A673 (cell line): Measurements from ENCODE around the gene ZDHHC21. TPM values are rescaled to one million over a fixed set of nuclear protein-coding genes. Genes with fewer than 3 reads are reported as not detected.

ENCODE experiments used
- BruUV-seq: library from RNA; stranded (reverse); fragments of 400-500 nt; replicated peaks from 2 replicates; lab custom pipeline; 2021; lab: Mats Ljungman, UMichigan
- CTCF ChIA-PET: fragments of 300-600 bp; sonication (Branson Sonifier 250); formaldehyde crosslinking; loops from one replicate; lab custom pipeline; 2022; ENCODE audit warnings: antibody characterized with exemption; lab: Charles Lee
- POLR2A ChIA-PET: fragments of 300-600 bp; sonication (Branson Sonifier 250); formaldehyde crosslinking; loops from one replicate; lab custom pipeline; 2022; ENCODE audit warnings: antibody characterized with exemption; ENCODE audit not compliant: low non-redundant PET; lab: Charles Lee
- DNase-seq: peaks from one replicate; pipeline ENCODE4 v3.0.0-alpha.2; 2015; ENCODE audit warnings: low spot score
- H3K27ac ChIP-seq: fragments of 200-600 bp; sonication (generic); 2 replicates; pipeline ENCODE4 v1.5.1; 2016; ENCODE audit warnings: mixed run types, low read depth, mild to moderate bottlenecking, mixed read lengths, antibody characterized with exemption, low read length; ENCODE audit not compliant: poor library complexity, severe bottlenecking
- H3K27me3 ChIP-seq: fragments of 200-600 bp; sonication (generic); replicated peaks from 2 replicates; pipeline ENCODE4 v1.6.1; 2017; ENCODE audit warnings: mixed run types, low read depth, mild to moderate bottlenecking, mixed read lengths, antibody characterized with exemption, low read length; ENCODE audit not compliant: insufficient read depth, poor library complexity
- H3K36me3 ChIP-seq: fragments of 200-600 bp; sonication (generic); 2 replicates; pipeline ENCODE4 v1.6.1; 2016; ENCODE audit warnings: mixed run types, mild to moderate bottlenecking, mixed read lengths, antibody characterized with exemption, low read length; ENCODE audit not compliant: insufficient read depth, poor library complexity, severe bottlenecking
- H3K4me1 ChIP-seq: fragments of 200-600 bp; sonication (generic); 2 replicates; pipeline ENCODE4 v1.6.1; 2017; ENCODE audit warnings: mixed run types, mild to moderate bottlenecking, mixed read lengths, antibody characterized with exemption, low read length; ENCODE audit not compliant: insufficient read depth, poor library complexity, severe bottlenecking
- H3K4me3 ChIP-seq: fragments of 200-600 bp; sonication (generic); 2 replicates; pipeline ENCODE4 v1.5.1; 2016; ENCODE audit warnings: low read depth, mixed run types, mild to moderate bottlenecking, mixed read lengths, low read length; ENCODE audit not compliant: poor library complexity, severe bottlenecking
- H3K9me3 ChIP-seq: fragments of 200-600 bp; sonication (generic); 2 replicates; pipeline ENCODE4 v1.6.1; 2016; ENCODE audit warnings: mixed run types, low read depth, mild to moderate bottlenecking, mixed read lengths, antibody characterized with exemption, low read length; ENCODE audit not compliant: poor library complexity, severe bottlenecking
- EZH2 ChIP-seq: fragments of 200-600 bp; sonication (generic); IDR thresholded peaks from 2 replicates; pipeline ENCODE4 v1.6.1; 2017; ENCODE audit warnings: borderline replicate concordance, low read depth, mild to moderate bottlenecking, mixed read lengths, antibody characterized with exemption, low read length; ENCODE audit not compliant: poor library complexity, severe bottlenecking
- intact Hi-C: fragments of 100-400 bp; cut with micrococcal nuclease; formaldehyde crosslinking; loops from one replicate; pipeline ENCODE4 v1.10.0; 2022; ENCODE audit not compliant: unreplicated experiment
- total RNA-seq: library from RNA; stranded (reverse); gene quantifications from 2 replicates; pipeline ENCODE4 v1.2.3, GENCODE V29; 2021
- TF ChIP-seq, protein P1 (sequence below): fragments of 300-800, 200-600 bp; sonication (generic); conservative IDR thresholded peaks from 2 replicates; pipeline ENCODE4 v1.5.1; 2017; ENCODE audit warnings: low read depth, mild to moderate bottlenecking, antibody characterized with exemption, low read length, moderate library complexity, mixed read lengths

The ZDHHC21 gene
- total RNA-seq, 1 experiment from 2014 or later: 30.4 TPM

DNA sequence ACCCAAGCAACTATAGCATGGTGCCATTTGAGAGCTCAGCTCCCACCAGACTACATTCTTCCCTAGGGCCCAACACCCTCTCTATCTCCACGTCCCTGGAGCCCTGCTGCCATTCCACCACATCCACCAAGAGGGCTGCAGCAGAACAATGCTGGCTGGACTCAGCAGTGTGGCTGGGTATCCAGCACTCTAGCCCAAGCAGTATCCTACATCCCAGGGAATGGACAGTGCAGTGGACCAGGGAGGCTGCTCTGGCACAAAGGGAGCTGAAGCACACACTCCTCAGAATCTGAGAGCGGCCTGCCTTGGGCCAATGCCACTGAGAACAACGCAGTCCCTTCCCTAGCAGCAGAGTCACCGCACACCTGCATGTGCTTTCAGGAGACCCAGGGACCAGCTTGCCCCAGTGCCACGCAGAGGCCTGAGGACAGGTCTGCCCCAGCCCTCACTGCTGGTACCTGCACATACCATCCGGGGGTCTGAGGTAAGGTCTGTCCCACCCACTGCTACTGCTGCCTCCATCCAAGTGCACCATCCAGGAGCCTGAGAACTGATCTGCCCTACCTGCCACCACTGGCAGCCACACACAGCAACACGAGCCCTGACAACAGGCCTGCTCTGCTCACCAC is 95.9 kb downstream of the ZDHHC21 start:
- H3K9me3 ChIP-seq: peaks cover 4% of the 10 kb centered on the region
- ChIA-PET CTCF (no interaction called here), POLR2A (no interaction called here)
- TF ChIP-seq, protein P1, sequence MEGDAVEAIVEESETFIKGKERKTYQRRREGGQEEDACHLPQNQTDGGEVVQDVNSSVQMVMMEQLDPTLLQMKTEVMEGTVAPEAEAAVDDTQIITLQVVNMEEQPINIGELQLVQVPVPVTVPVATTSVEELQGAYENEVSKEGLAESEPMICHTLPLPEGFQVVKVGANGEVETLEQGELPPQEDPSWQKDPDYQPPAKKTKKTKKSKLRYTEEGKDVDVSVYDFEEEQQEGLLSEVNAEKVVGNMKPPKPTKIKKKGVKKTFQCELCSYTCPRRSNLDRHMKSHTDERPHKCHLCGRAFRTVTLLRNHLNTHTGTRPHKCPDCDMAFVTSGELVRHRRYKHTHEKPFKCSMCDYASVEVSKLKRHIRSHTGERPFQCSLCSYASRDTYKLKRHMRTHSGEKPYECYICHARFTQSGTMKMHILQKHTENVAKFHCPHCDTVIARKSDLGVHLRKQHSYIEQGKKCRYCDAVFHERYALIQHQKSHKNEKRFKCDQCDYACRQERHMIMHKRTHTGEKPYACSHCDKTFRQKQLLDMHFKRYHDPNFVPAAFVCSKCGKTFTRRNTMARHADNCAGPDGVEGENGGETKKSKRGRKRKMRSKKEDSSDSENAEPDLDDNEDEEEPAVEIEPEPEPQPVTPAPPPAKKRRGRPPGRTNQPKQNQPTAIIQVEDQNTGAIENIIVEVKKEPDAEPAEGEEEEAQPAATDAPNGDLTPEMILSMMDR: no peak
- no peak for TF ChIP-seq EZH2
- BruUV-seq: no TSS peak
- H3K27ac ChIP-seq: no peak overlapping the region
- no peaks in the 10 kb centered on the region for H3K36me3 ChIP-seq
- H3K4me1 ChIP-seq: no peaks in the 10 kb centered on the region
- no peaks in the 10 kb centered on the region for H3K27me3 ChIP-seq
- H3K4me3 ChIP-seq: no peak overlapping the region
- intact Hi-C loops: no loop called here
- no peak for DNase-seq

DNA sequence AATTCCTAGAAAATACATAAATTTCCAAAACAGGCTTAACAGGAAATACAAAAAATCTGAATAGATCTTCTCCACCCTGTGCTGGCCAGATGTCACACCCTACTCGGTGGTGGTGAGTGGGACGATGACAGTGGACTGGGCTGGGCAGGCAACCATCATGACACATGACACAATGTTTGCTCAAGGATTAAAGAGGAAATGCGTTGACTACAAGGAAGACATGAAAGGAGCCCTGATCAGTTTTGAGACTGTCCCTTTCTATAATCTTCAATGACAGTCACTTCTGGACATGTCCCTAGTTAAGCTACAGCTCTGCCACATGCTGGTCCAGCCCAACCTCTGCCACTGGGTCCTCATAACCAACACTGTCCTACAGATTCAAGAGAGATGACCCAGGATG is 99.8 kb downstream of the ZDHHC21 start:
- ChIA-PET POLR2A (no interaction called here), CTCF (no interaction called here)
- TF ChIP-seq EZH2: no peak
- TF ChIP-seq, protein P1: no peak
- Histone ChIP-seq H3K4me3 (no peak overlapping the region), H3K9me3 (peaks cover 4% of the 10 kb centered on the region), H3K27me3 (no peaks in the 10 kb centered on the region), H3K27ac (no peak overlapping the region), H3K36me3 (no peaks in the 10 kb centered on the region), H3K4me1 (no peaks in the 10 kb centered on the region)
- no TSS peak for BruUV-seq
- no peak for DNase-seq
- intact Hi-C loops: no loop called here

DNA sequence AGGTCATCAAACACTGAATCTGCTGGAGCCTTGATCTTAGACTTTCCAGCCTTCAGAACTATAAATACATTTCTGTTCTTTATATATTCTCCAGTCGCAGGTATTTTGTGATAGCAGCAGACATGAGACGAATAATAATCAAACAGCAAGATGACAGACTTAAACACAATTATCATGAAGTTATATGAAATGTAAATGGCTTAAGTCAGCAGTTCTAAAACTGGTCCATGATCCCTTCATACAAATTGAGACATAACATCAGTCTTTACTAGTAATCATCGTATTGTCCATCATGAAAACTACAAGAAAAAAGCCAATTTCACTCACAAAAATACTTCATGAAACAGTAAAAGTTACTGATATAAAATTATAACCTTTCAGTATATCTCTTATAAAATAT is 101.8 kb downstream of the ZDHHC21 start:
- H3K4me3 ChIP-seq: no peak overlapping the region
- ChIA-PET CTCF (no interaction called here), POLR2A (interaction anchor here (0.7 kb wide), 1 partner anchor 1678 kb away, joined by 3 read pairs; no protein-coding TSS in a partner anchor)
- H3K4me1 ChIP-seq: no peaks in the 10 kb centered on the region
- no peak for DNase-seq
- H3K27me3 ChIP-seq: no peaks in the 10 kb centered on the region
- BruUV-seq: no TSS peak
- no peak overlapping the region for H3K27ac ChIP-seq
- no peaks in the 10 kb centered on the region for H3K36me3 ChIP-seq
- intact Hi-C loops: no loop called here
- peaks cover 4% of the 10 kb centered on the region for H3K9me3 ChIP-seq
- TF ChIP-seq, protein P1: no peak
- TF ChIP-seq EZH2: no peak
